ENCODE results near the gene OLIG1. TPM values are rescaled to one million over a fixed set of nuclear protein-coding genes. Genes with fewer than 3 reads are reported as not detected.

Gene OLIG1
- total and polyA plus RNA-seq, 2 of the 4 experiments (the other 2 are of a cell fraction): not detected

GRCh38 chr21:33022828-33023573 is 46.9 kb upstream of the OLIG1 start:
- Histone ChIP-seq H3K9ac (ENCODE audit: low read depth, low read length) (no peak overlapping the region), H4K8ac (ENCODE audit: low read depth in 2 of 2, low read length in 2 of 2) (no peak overlapping the region), H2AK9ac (replicated peaks; ENCODE audit: low read depth, low read length, poor library complexity) (peak overlapping the region; percentile 19), H3K9me1 (ENCODE audit: insufficient read depth, low read length) (no peaks in the 10 kb centered on the region), H4K20me1 (ENCODE audit: insufficient read depth, low read length) (peaks cover 3% of the 10 kb centered on the region; the same call in 1 of the 2 replicates), H3K4me3 (ENCODE audit: insufficient read depth, low read depth, low read length) (no peak overlapping the region), H2AFZ (replicated peaks; ENCODE audit: low read length, poor library complexity) (peak overlapping the region; percentile 5), H3K4me1 (ENCODE audit: control insufficient read depth, insufficient read depth, low read length) (no peaks in the 10 kb centered on the region), H3K4me2 (ENCODE audit: low read depth, low read length) (no peak overlapping the region), H3K18ac (ENCODE audit: low read depth, low read length) (no peak overlapping the region), H3K27ac (ENCODE audit: insufficient read depth, low read length) (no peak overlapping the region), H3K14ac (replicated peaks; ENCODE audit: low read depth, low read length) (no peak overlapping the region), H3K27me3 (ENCODE audit: control insufficient read depth, insufficient read depth, low read length) (peaks cover 97% of the 10 kb centered on the region), H2BK15ac (ENCODE audit: low read depth, low read length) (no peak overlapping the region), H4K5ac (ENCODE audit: low read depth, low read length) (no peak overlapping the region), H4K91ac (ENCODE audit: insufficient read depth, low read depth, low read length) (no peak overlapping the region), H2BK20ac (ENCODE audit: low read depth, low read length) (no peak overlapping the region), H2BK120ac (ENCODE audit: low read depth, low read length) (no peak overlapping the region), H3K9me3 (ENCODE audit: control insufficient read depth, insufficient read depth, low read length) (peaks cover 8% of the 10 kb centered on the region), H3K56ac (ENCODE audit: extremely low read depth, insufficient read depth, low read length) (no peak overlapping the region), H3K23ac (ENCODE audit: low read depth, low read length) (no peak overlapping the region), H2AK5ac (ENCODE audit: low read depth, low read length) (no peak overlapping the region), H2BK5ac (ENCODE audit: low read depth, low read length, poor library complexity, severe bottlenecking) (no peak overlapping the region), H3K4ac (ENCODE audit: low read depth, low read length) (no peak overlapping the region), H3K36me3 (ENCODE audit: control insufficient read depth, insufficient read depth, low read length) (no peaks in the 10 kb centered on the region), H3K79me1 (ENCODE audit: low read depth in 1 of 2, low read length in 2 of 2) (no peaks in the 10 kb centered on the region)
- in situ Hi-C loops (cut with MboI; ENCODE audit: low sequenced_read_pairs) (no loop called here), dilution Hi-C loops (cut with HindIII; ENCODE audit: low sequenced_read_pairs, unreplicated experiment) (no loop called here), intact Hi-C loops (cut with micrococcal nuclease) (no loop called here)
- POLR2A ChIA-PET (ENCODE audit: unreplicated experiment): no interaction called here
- BruUV-seq (replicated peaks): no TSS peak
- 0% methylated on average over 7 of the region's 52 CpGs; no CpG with 5 or more reads in 1 of the 2 experiments for WGBS, 2 experiments (ENCODE audit: extremely low coverage in 2 of 2, insufficient read length in 1 of 2)
- TF ChIP-seq USF2 (IDR thresholded peaks at IDR 0.05; ENCODE audit: low read depth, low read length): no peak
- TF ChIP-seq CHD1 (IDR thresholded peaks at IDR 0.05; ENCODE audit: low read depth, low read length): no peak
- TF ChIP-seq POLR2A (IDR thresholded peaks at IDR 0.05; ENCODE audit: low read depth, low read length): no peak
- TF ChIP-seq MXI1 (IDR thresholded peaks at IDR 0.05; ENCODE audit: borderline replicate concordance, low read depth, low read length): no peak
- no peak for TF ChIP-seq ELK1 (IDR thresholded peaks at IDR 0.05; ENCODE audit: borderline replicate concordance, low read depth, low read length)
- no peak for TF ChIP-seq MAZ (IDR thresholded peaks at IDR 0.05; ENCODE audit: borderline replicate concordance, low read depth, low read length)
- TF ChIP-seq NFE2L2 (IDR thresholded peaks at IDR 0.05; ENCODE audit: low read depth, low read length): no peak
- no peak for TF ChIP-seq SMC3 (IDR thresholded peaks at IDR 0.05; ENCODE audit: low read depth, low read length)
- TF ChIP-seq BHLHE40 (IDR thresholded peaks at IDR 0.05; ENCODE audit: low read depth, low read length): no peak
- TF ChIP-seq MAFK (IDR thresholded peaks at IDR 0.05; ENCODE audit: low read depth, low read length): no peak
- no peak for TF ChIP-seq FOS (IDR thresholded peaks at IDR 0.05; ENCODE audit: low read depth, low read length)
- TF ChIP-seq CEBPB (IDR thresholded peaks at IDR 0.05; ENCODE audit: low read depth, low read length): no peak
- TF ChIP-seq CTCF (conservative IDR thresholded peaks at IDR 0.05; ENCODE audit: low read depth, low read length): no peak
- no peak for TF ChIP-seq RFX5 (IDR thresholded peaks at IDR 0.05; ENCODE audit: low read depth, low read length)
- no peak for TF ChIP-seq RCOR1 (IDR thresholded peaks at IDR 0.05; ENCODE audit: insufficient replicate concordance, low read length)
- TF ChIP-seq RAD21 (IDR thresholded peaks at IDR 0.05; ENCODE audit: low read length): no peak
- DNase-seq: no peak
- no peak for ATAC-seq (ENCODE audit: low read depth)
- CTCF ChIA-PET: no interaction called here
